Rectal smooth muscle tissue (tissue), 1 donor: ENCODE data around the gene CAMK1.
A peak's percentile ranks its signal among the peaks of the same experiment; 100 is the strongest.

ENCODE experiments used
- H3K27ac ChIP-seq: one replicate; pipeline ENCODE4 v1.7.0; 2013; ENCODE audit warnings: low read depth, low read length, inconsistent platforms
- H3K27me3 ChIP-seq: one replicate; pipeline ENCODE4 v1.7.0; 2013; ENCODE audit warnings: low read length; ENCODE audit not compliant: control insufficient read depth, insufficient read depth
- H3K36me3 ChIP-seq: one replicate; pipeline ENCODE4 v1.7.0; 2013; ENCODE audit warnings: low read length; ENCODE audit not compliant: control insufficient read depth, insufficient read depth
- H3K4me1 ChIP-seq: one replicate; pipeline ENCODE4 v1.7.0; 2013; ENCODE audit warnings: low read length; ENCODE audit not compliant: control insufficient read depth, insufficient read depth
- H3K4me3 ChIP-seq: one replicate; pipeline ENCODE4 v1.7.0; 2013; ENCODE audit warnings: low read length
- H3K9ac ChIP-seq: one replicate; pipeline ENCODE4 v1.7.0; 2013; ENCODE audit warnings: low read length

CAMK1 gene

DNA sequence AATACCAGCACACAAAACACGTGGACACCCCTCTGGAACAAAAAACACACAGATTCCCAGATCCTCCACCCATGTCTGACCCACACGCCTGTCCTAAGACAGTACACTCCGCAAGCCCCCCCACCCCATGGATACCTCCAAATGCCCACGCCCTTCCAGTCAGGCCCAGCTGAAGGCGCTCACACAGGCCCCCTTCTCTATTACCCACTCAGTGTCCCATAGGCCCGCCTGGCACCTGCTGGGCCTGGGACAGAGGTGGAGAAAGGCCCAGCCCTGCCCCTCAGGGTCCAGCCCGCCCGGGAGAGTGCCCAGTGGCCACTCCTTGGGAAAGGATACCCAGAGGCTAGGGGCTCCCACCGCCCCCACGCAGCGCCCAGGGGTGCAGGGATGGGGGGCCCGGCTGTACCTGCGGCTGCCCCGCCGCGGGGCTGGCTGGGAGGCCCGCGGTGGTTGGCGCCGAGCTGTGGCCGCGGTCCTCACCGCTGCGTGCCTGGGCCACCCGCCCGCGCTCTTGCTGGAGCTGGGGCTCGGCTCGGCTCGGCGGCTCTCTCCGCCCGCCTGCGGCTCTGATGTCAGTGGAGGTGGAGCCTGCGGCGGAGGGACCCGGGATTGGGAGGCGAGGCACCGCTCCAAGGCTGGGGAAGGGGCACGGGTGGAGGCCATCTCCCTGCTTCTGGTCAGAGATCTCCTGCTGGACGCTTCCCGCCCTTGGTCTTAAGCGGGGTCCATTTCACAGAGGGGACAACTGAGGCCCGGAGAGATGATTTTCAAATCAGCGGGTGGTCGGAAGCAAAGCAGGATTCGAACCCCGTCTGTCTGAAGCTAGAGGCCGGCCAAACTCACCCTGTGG, at the start of gene CAMK1:
Gene CAMK1 (minus strand): TSS at position 522 of the 850 bp plus-strand sequence. CDS start 2,198 bp downstream, outside the sequence.
- H3K4me1 ChIP-seq = peaks cover 13% of the 10 kb centered on the region
- peaks cover 6% of the 10 kb centered on the region for H3K36me3 ChIP-seq
- H3K9ac ChIP-seq = peak within 1 kb of the TSS; percentile 35
- peak within 1 kb of the TSS; percentile 75 for H3K4me3 ChIP-seq
- H3K27ac ChIP-seq = peak within 1 kb of the TSS; percentile 89
- H3K27me3 ChIP-seq = no peaks in the 10 kb centered on the region

DNA sequence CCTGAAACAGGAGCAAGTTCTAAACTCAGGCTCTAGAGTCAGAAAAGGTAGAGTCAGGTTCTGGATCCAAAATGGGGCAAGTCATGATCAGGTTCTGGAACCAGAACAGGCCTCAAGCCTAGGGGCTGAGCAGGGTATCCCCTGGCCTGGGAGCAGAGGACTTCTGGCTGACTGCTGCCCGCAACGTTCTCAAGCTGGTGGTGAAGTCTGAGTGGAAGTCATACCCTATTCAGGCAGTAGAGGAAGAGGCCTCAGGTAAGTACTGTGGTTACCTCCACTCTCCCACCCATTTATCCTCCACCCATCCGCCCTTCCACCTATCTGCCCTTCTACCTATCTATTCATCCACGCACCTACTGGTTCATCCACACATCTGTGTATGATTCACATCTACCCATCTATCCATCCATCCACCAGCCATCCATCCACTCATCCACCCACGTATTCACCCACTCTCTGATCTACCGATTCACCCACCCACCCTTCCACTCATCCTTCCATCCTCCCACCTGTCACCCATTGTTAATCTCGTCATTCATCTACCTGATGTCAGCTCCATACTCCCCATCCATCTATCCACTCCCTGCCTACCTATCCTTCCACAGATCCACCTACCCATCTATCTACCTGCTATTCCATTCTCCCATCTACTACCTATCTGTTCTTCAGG, 49.1 kb upstream of the CAMK1 start:
- H3K36me3 ChIP-seq = peaks cover 4% of the 10 kb centered on the region
- no peak overlapping the region for H3K27ac ChIP-seq
- H3K9ac ChIP-seq = no peak overlapping the region
- H3K27me3 ChIP-seq = no peaks in the 10 kb centered on the region
- H3K4me3 ChIP-seq = no peak overlapping the region
- no peaks in the 10 kb centered on the region for H3K4me1 ChIP-seq

DNA sequence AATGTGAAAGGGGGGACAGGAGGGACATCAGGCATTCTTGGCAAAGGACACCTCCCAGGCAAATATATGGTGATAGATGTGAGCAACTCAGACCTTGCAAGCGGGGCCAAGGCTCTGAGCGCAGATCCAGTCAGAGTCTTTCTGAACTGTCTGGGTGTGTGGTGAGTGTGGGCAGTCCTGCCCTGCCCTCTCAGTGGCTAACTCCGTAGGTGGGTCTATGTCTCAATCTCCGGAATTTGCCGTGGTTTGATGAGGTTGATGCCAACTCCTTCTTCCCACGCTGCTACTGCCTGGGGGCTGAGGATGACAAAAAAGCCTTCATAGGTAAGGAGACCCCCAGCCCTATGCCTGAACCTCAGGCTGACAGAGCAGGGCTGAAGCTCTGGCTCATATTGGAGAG, 47.7 kb upstream of the CAMK1 start:
- no peaks in the 10 kb centered on the region for H3K4me1 ChIP-seq
- H3K4me3 ChIP-seq = no peak overlapping the region
- H3K36me3 ChIP-seq = peaks cover 4% of the 10 kb centered on the region

DNA sequence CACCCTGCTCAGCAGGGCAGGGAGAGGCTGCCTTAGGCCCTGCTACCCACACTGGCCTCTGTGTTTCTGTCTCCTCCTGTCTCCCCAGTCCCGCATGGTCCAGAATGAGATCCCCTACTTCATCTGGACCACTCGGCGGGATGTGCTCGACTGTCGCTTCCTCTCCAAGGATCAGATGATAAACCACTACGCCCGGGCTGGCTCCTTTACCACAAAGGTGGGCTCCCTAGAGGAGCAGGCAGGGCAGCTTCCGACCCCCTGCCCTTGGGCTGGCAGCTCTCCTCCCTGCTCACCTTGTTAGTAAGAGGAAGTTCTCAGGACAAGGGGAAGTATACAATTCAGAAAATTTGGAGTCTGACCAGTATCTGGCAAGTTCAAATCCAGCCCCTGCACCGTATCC, 46.2 kb upstream of the CAMK1 start:
- H3K27ac ChIP-seq = no peak overlapping the region
- H3K4me1 ChIP-seq = no peaks in the 10 kb centered on the region
- no peaks in the 10 kb centered on the region for H3K27me3 ChIP-seq
- H3K9ac ChIP-seq = no peak overlapping the region
- H3K36me3 ChIP-seq = peaks cover 4% of the 10 kb centered on the region
- no peak overlapping the region for H3K4me3 ChIP-seq

More for the DNA sequence above, 47.7 kb upstream of the CAMK1 start:
- Histone ChIP-seq H3K27ac (no peak overlapping the region), H3K27me3 (no peaks in the 10 kb centered on the region), H3K9ac (no peak overlapping the region)

DNA sequence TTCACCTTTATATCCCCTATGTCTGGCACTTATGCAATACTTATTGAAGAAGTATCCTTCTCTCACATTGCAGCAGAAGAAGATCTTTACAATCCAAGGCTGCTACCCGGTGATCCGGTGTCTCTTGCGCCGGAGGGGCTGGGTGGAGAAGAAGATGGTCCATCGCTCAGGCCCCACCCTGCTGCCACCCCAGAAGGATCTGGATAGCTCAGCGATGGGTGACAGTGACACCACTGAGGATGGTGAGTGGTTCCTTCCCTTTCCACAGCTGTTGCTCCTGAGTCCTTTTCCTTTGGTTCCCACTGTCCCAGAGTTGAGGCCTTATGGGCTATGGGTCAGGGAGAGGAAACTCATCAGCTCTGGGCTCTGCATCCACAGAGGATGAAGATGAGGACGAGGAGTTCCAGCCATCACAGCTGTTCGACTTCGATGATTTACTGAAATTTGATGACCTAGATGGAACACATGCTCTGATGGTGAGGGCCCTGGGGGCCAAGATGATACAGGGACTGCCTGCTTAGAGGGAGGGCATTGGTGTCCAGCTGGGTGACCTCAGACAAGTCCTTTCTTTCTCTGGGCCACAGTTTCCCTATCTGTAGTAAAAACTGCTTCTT, 43.2 kb upstream of the CAMK1 start:
- Histone ChIP-seq H3K4me3 (no peak overlapping the region), H3K4me1 (no peaks in the 10 kb centered on the region), H3K9ac (no peak overlapping the region), H3K36me3 (no peaks in the 10 kb centered on the region), H3K27ac (no peak overlapping the region), H3K27me3 (no peaks in the 10 kb centered on the region)

DNA sequence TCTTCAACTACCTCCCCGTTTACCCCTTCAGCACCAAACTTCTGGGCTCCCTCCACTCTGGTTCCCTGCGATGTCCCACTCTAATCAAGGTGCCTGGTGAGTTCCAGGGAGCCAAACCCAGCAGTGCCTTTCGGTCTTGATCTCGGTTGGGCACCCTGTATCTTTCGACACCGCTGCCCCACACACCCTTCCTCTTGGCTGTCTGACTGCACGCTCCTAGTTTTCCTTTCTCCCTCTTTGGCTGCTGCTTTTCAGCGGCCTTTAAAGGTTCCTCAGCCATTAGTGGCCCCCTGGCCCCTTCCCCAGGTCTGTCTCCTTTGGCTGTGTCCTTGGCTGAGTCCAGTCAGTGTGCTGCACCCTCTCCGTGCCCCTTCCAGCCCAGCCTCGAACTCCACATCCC, 41.1 kb upstream of the CAMK1 start:
- Histone ChIP-seq H3K36me3 (peaks cover 11% of the 10 kb centered on the region), H3K27me3 (no peaks in the 10 kb centered on the region), H3K4me3 (peak overlapping the region; percentile 85), H3K4me1 (no peaks in the 10 kb centered on the region), H3K27ac (peak overlapping the region; percentile 90), H3K9ac (peak overlapping the region; percentile 71)

DNA sequence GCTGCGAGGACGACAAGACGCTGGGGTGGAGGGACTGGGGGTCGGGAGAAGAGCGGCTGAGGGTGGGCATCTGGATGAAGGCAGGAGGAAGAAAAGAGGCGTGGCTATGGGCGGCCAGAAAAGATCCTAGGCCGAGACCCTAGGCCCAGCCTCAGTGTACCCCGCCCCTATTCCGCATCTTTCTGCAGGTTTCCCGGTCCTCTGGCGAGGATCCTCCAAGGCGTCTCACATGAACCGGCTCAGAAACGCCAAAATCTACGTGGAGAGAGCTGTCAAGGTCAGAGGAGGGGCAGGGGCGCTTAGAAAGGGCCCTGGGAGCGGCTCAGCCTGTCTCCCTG, 40.7 kb upstream of the CAMK1 start:
- peaks cover 15% of the 10 kb centered on the region for H3K36me3 ChIP-seq
- H3K4me3 ChIP-seq = peak overlapping the region; percentile 85
- peak overlapping the region; percentile 90 for H3K27ac ChIP-seq
- H3K27me3 ChIP-seq = no peaks in the 10 kb centered on the region
- no peaks in the 10 kb centered on the region for H3K4me1 ChIP-seq
- H3K9ac ChIP-seq = peak overlapping the region; percentile 71

DNA sequence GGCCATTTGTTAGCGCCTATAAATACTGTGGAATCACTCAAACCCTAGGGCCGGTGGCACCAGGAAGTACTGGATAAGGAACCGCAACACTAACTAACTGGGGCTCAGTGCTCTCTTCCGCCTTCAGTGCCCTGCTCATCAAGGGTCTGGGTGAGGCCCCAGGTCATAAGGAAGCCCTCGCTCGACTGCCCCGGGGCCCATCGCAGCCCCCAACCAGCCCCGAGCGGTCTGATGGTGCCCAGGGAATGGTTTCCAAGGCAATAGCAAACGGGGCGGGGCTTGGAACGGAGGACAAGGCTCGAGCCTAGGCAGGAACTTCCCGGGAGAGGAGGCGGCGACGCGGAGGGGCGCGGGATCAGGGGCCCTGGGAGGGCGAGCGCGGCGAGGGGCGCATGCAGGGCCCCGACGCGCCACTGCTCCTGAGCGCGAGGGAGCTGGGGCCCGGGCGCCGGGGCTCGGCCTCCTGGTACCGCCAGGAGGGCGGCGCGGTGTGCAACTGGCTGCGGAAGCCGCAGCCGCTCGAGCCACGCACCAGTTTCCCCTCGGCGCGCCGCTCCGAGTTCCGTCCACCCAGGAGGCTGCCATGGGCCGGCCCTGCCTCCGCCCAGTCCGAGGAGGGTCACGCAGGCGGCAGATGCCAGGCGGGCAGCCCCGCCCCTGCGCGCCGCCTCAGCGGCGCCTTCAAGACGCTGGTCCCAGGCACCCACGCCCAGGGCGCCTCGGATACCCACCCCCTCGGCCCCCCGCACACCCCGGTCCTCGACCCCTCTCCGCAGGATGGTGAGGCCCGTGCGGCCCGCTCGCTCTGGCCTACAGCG, 40.1 kb upstream of the CAMK1 start, which contains the start of gene TTLL3:
Gene TTLL3 (plus strand): TSS at position 648 of the 818 bp plus-strand sequence. CDS start 400 bp downstream, outside the sequence.
- H3K27me3 ChIP-seq = no peaks in the 10 kb centered on the region
- peaks cover 20% of the 10 kb centered on the region for H3K36me3 ChIP-seq
- peak within 1 kb of the TSS; percentile 85 for H3K4me3 ChIP-seq
- no peaks in the 10 kb centered on the region for H3K4me1 ChIP-seq
- peak within 1 kb of the TSS; percentile 71 for H3K9ac ChIP-seq
- H3K27ac ChIP-seq = peak within 1 kb of the TSS; percentile 90

DNA sequence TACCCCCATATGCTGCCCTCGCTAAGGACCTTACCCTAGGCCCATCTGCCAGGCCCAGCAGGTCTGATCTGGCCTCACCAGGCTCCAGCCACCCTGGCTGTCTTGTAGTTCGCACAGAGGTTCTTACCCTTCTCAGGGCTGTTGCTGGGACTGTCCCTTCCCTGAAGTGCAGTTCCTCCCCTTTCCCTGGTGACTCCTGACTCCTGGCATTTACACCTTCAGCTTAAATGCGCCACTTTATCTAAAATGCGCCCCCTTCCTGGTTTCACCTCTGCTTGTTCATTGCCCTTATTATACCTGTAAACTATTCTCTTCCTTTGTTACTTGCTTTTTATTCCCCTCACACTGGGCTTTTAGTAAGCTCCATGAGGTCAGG, 39.5 kb upstream of the CAMK1 start:
- Histone ChIP-seq H3K9ac (peak overlapping the region; percentile 3), H3K36me3 (peaks cover 24% of the 10 kb centered on the region), H3K27me3 (no peaks in the 10 kb centered on the region), H3K4me1 (no peaks in the 10 kb centered on the region), H3K4me3 (peak overlapping the region; percentile 85), H3K27ac (peak overlapping the region; percentile 90)

DNA sequence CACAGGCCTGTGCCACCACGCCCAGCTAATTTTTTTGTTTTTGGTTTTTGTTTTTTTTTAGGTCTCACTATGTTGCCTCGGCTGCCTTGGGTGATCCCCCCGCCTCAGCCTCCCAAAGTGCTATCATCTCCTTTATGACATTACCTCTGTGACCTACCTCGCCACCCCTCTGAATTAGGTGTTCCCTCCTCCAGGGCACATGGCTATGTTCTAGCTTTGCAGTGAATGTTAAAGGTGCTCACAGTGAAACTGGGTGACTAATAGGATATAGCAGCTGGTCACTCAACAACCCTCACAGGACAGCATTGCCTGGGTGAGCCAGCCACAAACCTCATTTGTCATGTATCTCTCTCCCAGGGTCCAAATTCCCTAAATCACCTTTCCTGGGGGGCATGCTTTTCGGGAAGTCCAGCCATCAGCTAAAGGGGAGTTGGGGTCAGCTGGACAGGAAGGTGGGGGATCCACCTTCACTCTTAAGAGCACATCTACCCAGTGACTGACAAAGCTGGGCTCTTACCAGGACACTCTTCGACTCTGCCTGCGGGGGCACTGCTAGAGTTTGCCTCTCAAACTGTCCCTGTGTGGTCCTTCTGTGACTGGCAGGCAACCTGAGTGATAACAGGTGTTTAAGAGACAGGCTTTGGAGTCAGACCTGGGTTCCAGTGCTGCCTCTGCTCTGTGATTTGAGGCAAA, 38.7 kb upstream of the CAMK1 start:
- Histone ChIP-seq H3K36me3 (peaks cover 32% of the 10 kb centered on the region), H3K9ac (no peak overlapping the region), H3K4me1 (no peaks in the 10 kb centered on the region), H3K27ac (peak overlapping the region; percentile 90), H3K27me3 (no peaks in the 10 kb centered on the region), H3K4me3 (no peak overlapping the region)

DNA sequence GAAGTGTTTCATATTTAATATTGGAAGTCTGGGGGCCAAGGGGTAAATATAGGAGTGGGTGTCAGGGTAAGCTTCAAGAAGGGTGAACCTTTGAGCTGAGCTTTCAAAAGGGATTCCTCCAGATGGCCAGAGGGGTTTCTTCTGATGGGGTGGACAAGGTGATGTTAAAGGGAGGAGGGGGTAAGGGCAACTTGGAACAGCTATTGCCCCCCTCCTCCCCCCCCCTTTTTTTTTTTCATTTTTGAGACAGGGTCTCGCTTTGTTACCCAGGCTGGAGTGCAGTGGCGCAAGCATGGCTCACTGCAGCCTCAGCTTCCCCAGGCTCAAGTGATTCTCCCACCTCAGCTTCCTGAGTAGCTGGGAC, 38.2 kb upstream of the CAMK1 start:
- H3K27ac ChIP-seq = no peak overlapping the region
- H3K27me3 ChIP-seq = no peaks in the 10 kb centered on the region
- peaks cover 36% of the 10 kb centered on the region for H3K36me3 ChIP-seq
- H3K4me3 ChIP-seq = no peak overlapping the region
- H3K9ac ChIP-seq = no peak overlapping the region
- no peaks in the 10 kb centered on the region for H3K4me1 ChIP-seq
